Skeletal muscle tissue (tissue), 4 donors: ENCODE results near the gene LPCAT1. TPM values are rescaled to one million over a fixed set of nuclear protein-coding genes. Genes with fewer than 3 reads are reported as not detected.
"Not testable (repeated sequence)": the region's sequence is repeated elsewhere in the genome, so short reads cannot be mapped to it uniquely, and the experiment has no call there.

ENCODE experiments used
- H3K27ac ChIP-seq: one replicate; pipeline ENCODE4 v1.7.0; 2013; ENCODE audit warnings: mild to moderate bottlenecking, low read depth, low read length, inconsistent platforms
- H3K27me3 ChIP-seq, 3 donors: one replicate each; pipeline ENCODE4 v1.7.0; 2013; ENCODE audit warnings: low read length in 3 of 3; ENCODE audit not compliant: control insufficient read depth in 3 of 3, insufficient read depth in 3 of 3
- H3K36me3 ChIP-seq, 3 donors: one replicate each; pipeline ENCODE4 v1.7.0; 2013; ENCODE audit warnings: low read length in 3 of 3; ENCODE audit not compliant: control insufficient read depth in 3 of 3, insufficient read depth in 3 of 3
- H3K4me1 ChIP-seq, 3 donors: one replicate each; pipeline ENCODE4 v1.7.0; 2013; ENCODE audit warnings: low read length in 3 of 3, mild to moderate bottlenecking in 3 of 3; ENCODE audit not compliant: control insufficient read depth in 3 of 3, insufficient read depth in 3 of 3
- H3K4me3 ChIP-seq, 3 donors: one replicate each; pipeline ENCODE4 v1.7.0; 2013; ENCODE audit warnings: low read length in 3 of 3
- H3K9ac ChIP-seq, 3 donors: one replicate each; pipeline ENCODE4 v1.7.0; 2013; ENCODE audit warnings: low read length in 3 of 3, mild to moderate bottlenecking in 3 of 3, moderate library complexity in 2 of 3, low read depth in 1 of 3
- H3K9me3 ChIP-seq, 3 donors: one replicate each; pipeline ENCODE4 v1.7.0; 2013; ENCODE audit warnings: low read length in 3 of 3; ENCODE audit not compliant: control insufficient read depth in 3 of 3
- total RNA-seq: library from RNA; depleted of rRNA; stranded (reverse); fragments of >200 nt; gene quantifications from one replicate; pipeline ENCODE4 v1.2.3, GENCODE V29; 2014
- donor health status: Osteomylitis.

The LPCAT1 gene
- total RNA-seq, 1 donor from 2014 or later: 35.5 TPM

- not testable (repeated sequence) for H3K27ac ChIP-seq, H3K27me3 ChIP-seq, H3K9ac ChIP-seq, H3K9me3 ChIP-seq, H3K4me3 ChIP-seq, H3K4me1 ChIP-seq
- H3K36me3 ChIP-seq: peaks cover 6 to 12% (median 11%) of the 10 kb centered on the region in 3 donors
These were observed 48.2 kb downstream of the LPCAT1 start for GRCh38 chr5:1475544-1475900.

- H3K9ac ChIP-seq: no peak overlapping the region
- peaks cover 6 to 12% (median 11%) of the 10 kb centered on the region in 3 donors for H3K36me3 ChIP-seq
- no peaks in the 10 kb centered on the region for H3K27me3 ChIP-seq
- H3K27ac ChIP-seq: no peak overlapping the region
- peaks cover 0 to 4% (median 0%) of the 10 kb centered on the region in 3 donors for H3K4me1 ChIP-seq
- no peak overlapping the region for H3K4me3 ChIP-seq
- H3K9me3 ChIP-seq: no peaks in the 10 kb centered on the region
These were observed 48.8 kb downstream of the LPCAT1 start for GRCh38 chr5:1474866-1475543.

- Histone ChIP-seq H3K36me3 (peaks cover 6 to 12% (median 11%) of the 10 kb centered on the region in 3 donors), H3K9ac (no peak overlapping the region), H3K27me3 (no peaks in the 10 kb centered on the region), H3K4me1 (no peaks in the 10 kb centered on the region), H3K4me3 (no peak overlapping the region), H3K27ac (no peak overlapping the region), H3K9me3 (no peaks in the 10 kb centered on the region)
These were observed 49.4 kb downstream of the LPCAT1 start for GRCh38 chr5:1474183-1474839.

- Histone ChIP-seq H3K9ac (no peak overlapping the region), H3K36me3 (peaks cover 6 to 12% (median 11%) of the 10 kb centered on the region in 3 donors), H3K27me3 (no peaks in the 10 kb centered on the region), H3K4me1 (no peaks in the 10 kb centered on the region), H3K4me3 (no peak overlapping the region), H3K9me3 (no peaks in the 10 kb centered on the region), H3K27ac (no peak overlapping the region)
These were observed 50.0 kb downstream of the LPCAT1 start for GRCh38 chr5:1473746-1474145.

GRCh38 chr5:1472964-1473628 is 50.7 kb downstream of the LPCAT1 start:
- Histone ChIP-seq H3K9ac (no peak overlapping the region), H3K27me3 (no peaks in the 10 kb centered on the region), H3K27ac (no peak overlapping the region), H3K36me3 (peaks cover 6 to 12% (median 11%) of the 10 kb centered on the region in 3 donors), H3K9me3 (no peaks in the 10 kb centered on the region), H3K4me3 (no peak overlapping the region), H3K4me1 (no peaks in the 10 kb centered on the region)

GRCh38 chr5:1471997-1472963 is 51.5 kb downstream of the LPCAT1 start:
- Histone ChIP-seq H3K4me1 (no peaks in the 10 kb centered on the region), H3K4me3 (no peak overlapping the region), H3K27ac (no peak overlapping the region), H3K36me3 (peaks cover 6 to 11% (median 9%) of the 10 kb centered on the region in 3 donors), H3K9ac (no peak overlapping the region), H3K27me3 (no peaks in the 10 kb centered on the region), H3K9me3 (no peaks in the 10 kb centered on the region)

GRCh38 chr5:1471240-1471853 is 52.4 kb downstream of the LPCAT1 start:
- Histone ChIP-seq H3K4me3 (no peak overlapping the region), H3K9me3 (no peaks in the 10 kb centered on the region), H3K4me1 (no peaks in the 10 kb centered on the region), H3K36me3 (peaks cover 2 to 5% (median 3%) of the 10 kb centered on the region in 3 donors), H3K27ac (no peak overlapping the region), H3K27me3 (no peaks in the 10 kb centered on the region), H3K9ac (no peak overlapping the region)

- Histone ChIP-seq H3K4me3 (no peak overlapping the region), H3K27me3 (no peaks in the 10 kb centered on the region), H3K9ac (no peak overlapping the region), H3K36me3 (peaks cover 2 to 5% (median 3%) of the 10 kb centered on the region in 3 donors), H3K4me1 (no peaks in the 10 kb centered on the region), H3K9me3 (peaks cover 0 to under 1% (median 0%) of the 10 kb centered on the region in 3 donors), H3K27ac (no peak overlapping the region)
These were observed 53.0 kb downstream of the LPCAT1 start for GRCh38 chr5:1470762-1471211.
